Cerebellar cortex (tissue), 1 donor: ENCODE measurements around the gene CEACAM5.
A peak's percentile ranks its signal among the peaks of the same experiment; 100 is the strongest.
"Not testable (repeated sequence)": the region's sequence is repeated elsewhere in the genome, so short reads cannot be mapped to it uniquely, and the experiment has no call there.

Source experiments
- DNase-seq: peaks from one replicate; pipeline ENCODE4 v3.0.0-alpha.2; 2015; ENCODE audit warnings: low spot score

The CEACAM5 gene

GRCh38 chr19:41700381-41701195 is 7.8 kb upstream of the CEACAM5 start:
- no peak for DNase-seq

GRCh38 chr19:41701401-41702075 is 6.9 kb upstream of the CEACAM5 start:
- DNase-seq: no peak

- no peak for DNase-seq
Measured at GRCh38 chr19:41702171-41702651, 6.2 kb upstream of the CEACAM5 start.

- no peak for DNase-seq
Measured at GRCh38 chr19:41703602-41704293, 4.7 kb upstream of the CEACAM5 start.

- no peak for DNase-seq
Measured at GRCh38 chr19:41705393-41706174, 2.8 kb upstream of the CEACAM5 start.

GRCh38 chr19:41706741-41707501 is 1.5 kb upstream of the CEACAM5 start:
- peak; percentile 35 for DNase-seq

GRCh38 chr19:41707502-41707812 is 969 bp upstream of the CEACAM5 start:
- no peak for DNase-seq

- no peak for DNase-seq
Measured at GRCh38 chr19:41707871-41708371, 505 bp upstream of the CEACAM5 start.

- DNase-seq: not testable (repeated sequence)
Measured at GRCh38 chr19:41709516-41709915, 1.1 kb downstream of the CEACAM5 start.

- no peak for DNase-seq
Measured at GRCh38 chr19:41709951-41710645, 1.7 kb downstream of the CEACAM5 start.

- DNase-seq: peak; percentile 84
Measured at GRCh38 chr19:41711376-41712261, 3.2 kb downstream of the CEACAM5 start.

- no peak for DNase-seq
Measured at GRCh38 chr19:41714598-41714997, 6.2 kb downstream of the CEACAM5 start.

- DNase-seq: no peak
Measured at GRCh38 chr19:41718761-41719160, 10.3 kb downstream of the CEACAM5 start.

GRCh38 chr19:41720103-41720502 is 11.7 kb downstream of the CEACAM5 start:
- no peak for DNase-seq

GRCh38 chr19:41726493-41726892 is 18.1 kb downstream of the CEACAM5 start:
- no peak for DNase-seq

- DNase-seq: no peak
Measured at GRCh38 chr19:41734156-41734555, 25.7 kb downstream of the CEACAM5 start.

- no peak for DNase-seq
Measured at GRCh38 chr19:41734585-41734984, 26.2 kb downstream of the CEACAM5 start.

GRCh38 chr19:41735071-41735600 is 26.7 kb downstream of the CEACAM5 start:
- DNase-seq: no peak

- no peak for DNase-seq
Measured at GRCh38 chr19:41739361-41739760, 30.9 kb downstream of the CEACAM5 start.
